ENCODE measurements around the gene SPEF2.
"Not testable (repeated sequence)": the region's sequence is repeated elsewhere in the genome, so short reads cannot be mapped to it uniquely, and the experiment has no call there.

SPEF2 gene

DNA sequence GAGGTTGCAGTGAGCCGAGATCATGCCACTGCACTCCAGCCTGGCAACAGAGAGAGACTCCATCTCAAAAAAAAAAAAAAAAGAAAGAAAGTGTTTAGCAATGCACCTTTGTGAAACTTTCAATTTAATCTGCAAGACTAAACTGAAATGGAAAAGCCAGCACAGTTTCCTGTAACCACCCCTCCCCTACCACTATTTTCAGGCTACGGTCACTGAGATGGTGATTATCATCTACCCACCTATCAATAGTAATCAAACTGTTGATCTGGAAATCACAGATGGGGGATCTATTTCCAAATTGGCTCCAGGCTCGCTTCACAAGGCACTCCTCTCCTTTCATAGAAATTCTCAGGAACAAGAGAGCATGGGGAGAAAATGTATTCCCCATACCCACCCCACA is 208.4 kb downstream of the SPEF2 start:
- DNase-seq: no peak

DNA sequence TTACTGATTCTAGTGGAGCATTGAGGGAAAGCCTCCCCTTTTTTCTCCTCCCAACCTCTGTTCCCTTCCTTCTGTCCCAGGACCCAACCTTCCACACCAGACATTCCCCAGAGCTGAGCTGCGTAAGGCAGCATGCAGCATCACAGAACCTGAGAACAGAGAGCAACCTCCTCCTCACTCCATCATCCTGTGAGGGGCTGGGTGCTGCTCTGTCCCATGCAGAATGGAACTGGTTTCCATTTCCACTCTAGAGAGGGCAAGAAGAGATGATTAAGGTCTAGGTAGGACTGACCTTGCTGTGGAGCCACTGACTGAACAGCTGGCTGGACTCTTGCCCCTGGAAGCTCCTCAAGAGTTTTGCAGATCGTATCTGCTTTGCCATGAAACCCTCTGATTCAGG is 208.9 kb downstream of the SPEF2 start:
- DNase-seq: no peak

DNA sequence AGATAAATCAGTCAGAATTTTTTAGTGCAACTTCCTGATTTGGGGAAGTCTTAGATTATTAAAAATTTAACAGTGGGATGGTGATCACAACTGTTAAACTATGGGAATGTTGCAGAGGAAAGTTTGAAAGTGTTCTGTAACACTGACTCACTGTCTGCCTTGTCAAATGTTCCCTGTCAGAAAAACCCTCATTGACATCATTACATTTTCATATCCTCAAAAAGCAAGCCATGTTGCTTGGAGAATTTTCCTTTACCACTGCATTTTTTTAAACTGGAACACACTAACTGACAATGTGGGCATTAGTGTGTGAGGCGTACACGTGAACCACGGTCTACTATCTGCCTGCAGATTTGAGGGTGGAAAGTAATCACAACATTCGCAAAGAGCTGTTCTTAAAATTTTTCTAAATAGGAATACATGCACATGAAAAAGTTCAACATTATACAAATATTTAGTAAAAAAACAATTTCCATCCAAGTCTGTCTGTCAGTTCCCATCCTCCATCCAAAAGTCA is 210.5 kb downstream of the SPEF2 start:
- DNase-seq: no peak

DNA sequence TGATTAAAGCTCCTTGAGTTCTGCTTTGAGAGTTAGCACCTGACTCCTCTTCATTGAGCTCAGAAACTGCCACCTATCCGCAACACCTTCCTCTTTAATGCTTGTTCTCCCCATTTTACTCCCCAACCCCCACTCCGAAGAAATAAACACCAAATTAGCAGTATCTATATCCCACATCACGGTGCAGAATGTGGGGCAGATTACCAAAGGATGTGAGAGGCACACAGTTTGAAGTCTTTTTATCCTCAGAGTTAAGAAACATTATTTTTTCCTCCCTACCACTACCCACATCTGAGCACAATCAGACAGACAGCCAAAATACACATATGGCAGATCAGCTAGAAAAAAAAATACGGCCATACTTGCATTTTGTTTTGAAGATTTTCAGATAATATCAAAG is 212.9 kb downstream of the SPEF2 start:
- DNase-seq: no peak

DNA sequence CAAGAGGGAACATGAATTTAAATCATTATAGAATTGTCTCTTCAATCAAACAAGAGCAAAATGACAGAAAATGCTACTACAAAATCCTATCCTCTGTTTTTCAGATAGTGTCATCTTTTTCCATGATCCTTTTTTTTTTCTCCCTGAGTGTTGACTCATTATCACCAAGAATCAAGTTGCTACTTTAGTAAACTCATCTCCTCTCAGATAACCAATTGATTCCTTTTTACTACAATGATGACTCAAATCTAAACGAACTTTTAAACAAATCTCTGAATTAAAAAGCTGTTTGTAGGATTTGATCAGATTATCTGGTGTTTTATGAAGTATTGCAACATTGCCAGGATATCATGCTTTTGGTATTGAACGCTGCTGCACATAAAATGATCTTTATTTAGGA is 215.1 kb downstream of the SPEF2 start:
- DNase-seq: no peak

DNA sequence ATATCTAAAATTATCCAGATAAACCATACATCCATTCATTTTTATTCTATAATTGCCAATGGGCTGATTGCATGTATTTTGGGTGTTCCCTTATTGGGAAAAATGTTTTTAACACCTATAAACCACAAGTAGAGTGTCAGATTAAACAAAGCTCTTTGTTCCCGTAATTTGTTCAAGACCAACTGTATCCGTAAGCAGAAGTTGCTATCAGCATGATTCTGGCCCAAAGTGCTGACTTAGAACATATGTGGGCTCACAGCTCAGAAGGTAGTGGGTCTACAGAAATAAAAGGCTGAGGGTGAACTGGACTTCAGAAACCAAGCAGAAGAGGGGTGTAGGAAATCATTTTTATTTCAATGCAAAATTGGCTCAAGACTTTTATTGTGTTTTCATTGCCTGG is 215.6 kb downstream of the SPEF2 start:
- DNase-seq: no peak

DNA sequence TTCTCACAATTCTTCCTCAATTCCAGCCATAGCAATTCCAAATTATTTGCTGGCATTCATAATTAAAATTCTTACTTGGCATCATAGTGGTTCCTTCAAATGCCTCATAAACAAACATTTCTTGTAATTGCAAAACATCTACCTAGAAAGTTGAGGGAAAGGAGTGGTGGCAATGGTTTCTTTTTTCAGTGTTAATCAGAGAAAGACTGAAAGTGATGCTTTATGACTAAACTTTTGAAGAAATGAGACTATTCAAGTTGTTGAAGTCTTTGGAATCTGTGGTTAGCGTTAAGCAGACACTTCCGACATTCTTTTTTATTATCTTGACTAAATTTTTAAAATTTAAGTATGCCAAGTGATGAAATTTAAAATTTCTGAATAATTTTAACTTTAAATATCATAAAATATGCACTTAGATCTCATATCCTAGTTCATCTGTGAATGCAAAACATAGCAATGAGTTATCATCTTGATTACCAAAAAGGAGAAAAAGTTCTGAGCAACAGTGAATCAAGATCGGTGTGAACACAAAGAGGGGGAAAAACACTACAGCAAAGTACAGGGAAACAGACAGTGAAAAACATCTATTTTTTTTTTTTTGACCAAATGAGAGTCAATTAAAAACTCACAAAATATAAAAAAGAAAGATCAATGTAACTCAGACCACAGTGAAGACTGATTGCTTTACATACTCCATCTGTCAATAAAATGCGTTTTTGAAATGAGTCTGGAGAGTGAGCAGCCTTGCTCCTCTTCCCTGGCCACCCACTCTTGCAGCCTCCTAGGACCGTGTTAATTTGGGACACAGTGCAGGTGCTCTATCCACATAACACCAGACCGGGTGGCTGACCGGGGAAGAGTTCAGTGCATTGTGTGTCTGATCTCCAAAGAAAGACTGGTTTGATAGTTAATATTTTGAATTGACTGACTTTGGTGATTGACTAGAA is 218.4 kb downstream of the SPEF2 start:
- DNase-seq: no peak

DNA sequence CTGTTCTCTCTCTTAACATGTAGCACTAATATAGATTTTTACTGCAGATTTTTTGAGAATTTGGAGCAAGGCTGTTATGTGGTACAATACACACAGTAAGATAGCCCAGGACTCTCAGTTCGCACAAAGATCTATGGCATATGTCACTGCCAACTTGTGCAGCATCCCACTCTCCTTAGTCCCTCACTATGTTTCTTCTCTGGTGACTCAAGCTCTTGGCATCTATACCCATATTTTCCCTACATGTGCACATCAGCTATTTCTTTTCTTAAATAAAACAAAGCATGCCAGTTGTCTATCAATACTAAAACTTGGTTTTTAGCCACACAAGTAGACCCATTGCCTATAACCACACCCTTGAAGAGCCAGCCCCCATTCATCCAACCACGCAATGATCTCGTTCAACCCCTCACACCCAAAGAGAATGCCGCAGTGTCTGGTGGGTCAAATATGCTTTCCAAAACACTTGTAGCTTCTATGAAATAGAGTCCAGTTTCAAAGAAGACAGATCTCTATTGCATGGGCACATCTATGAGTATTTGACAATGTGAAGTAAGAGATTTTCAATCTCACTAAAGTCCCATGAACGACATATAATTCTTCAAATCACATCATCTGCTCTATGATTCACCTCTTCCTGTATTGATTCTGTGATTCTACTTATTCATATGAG is 220.8 kb downstream of the SPEF2 start:
- DNase-seq: no peak

DNA sequence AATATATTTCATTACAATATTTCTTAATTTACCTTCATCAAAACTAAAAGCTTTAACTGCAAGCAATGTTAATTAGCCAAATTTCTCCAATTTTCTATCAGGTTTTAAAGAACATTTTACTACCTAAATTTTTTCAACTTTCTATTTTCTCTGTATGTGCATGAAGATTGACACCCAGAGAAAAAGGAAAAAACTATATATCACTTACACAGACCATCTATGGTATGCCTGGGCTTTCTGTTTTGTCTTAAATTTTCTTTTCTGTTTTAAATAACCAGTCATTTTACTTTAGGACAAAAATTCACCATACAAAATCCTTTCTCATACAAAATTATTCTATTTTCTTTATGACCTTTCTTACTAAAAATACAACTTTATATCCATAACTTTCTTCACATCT is 225.2 kb downstream of the SPEF2 start:
- DNase-seq: no peak

DNA sequence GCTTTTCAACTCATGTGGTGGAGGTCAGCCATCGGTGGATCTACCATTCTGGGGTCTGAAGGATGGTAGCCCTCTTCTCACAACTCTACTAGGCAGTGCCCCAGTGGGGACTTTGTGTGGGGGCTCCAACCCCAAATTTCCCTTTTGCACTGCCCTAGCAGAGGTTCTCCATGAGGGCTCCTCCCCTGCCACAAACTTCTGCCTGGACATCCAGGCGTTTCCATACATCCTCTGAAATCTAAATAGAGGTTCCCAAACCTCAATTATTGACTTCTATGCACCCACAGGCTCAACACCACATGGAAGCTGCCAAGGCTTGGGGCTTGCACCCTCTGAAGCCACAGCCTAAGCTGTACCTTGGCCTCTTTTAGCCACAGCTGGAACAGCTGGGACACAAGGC is 227.8 kb downstream of the SPEF2 start:
- not testable (repeated sequence) for DNase-seq

DNA sequence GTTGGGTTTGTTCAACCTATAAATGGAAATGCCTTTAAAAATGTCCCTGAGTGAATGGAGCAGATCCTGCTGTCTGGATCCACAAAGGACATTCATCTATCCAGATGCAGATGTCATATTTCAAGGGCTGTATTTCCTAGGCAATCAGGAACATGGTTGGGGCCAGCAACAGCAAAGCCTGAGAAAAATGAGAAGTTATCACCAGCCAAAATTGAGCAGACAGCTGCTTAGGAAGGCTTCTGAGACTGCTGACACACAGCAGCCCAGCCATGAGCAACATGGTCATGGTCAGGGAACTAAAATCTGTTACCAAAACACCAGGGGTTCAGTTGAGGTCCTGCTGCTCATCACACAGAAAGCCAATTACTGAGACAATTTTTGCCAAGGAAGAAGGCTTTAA is 229.8 kb downstream of the SPEF2 start:
- no peak for DNase-seq

DNA sequence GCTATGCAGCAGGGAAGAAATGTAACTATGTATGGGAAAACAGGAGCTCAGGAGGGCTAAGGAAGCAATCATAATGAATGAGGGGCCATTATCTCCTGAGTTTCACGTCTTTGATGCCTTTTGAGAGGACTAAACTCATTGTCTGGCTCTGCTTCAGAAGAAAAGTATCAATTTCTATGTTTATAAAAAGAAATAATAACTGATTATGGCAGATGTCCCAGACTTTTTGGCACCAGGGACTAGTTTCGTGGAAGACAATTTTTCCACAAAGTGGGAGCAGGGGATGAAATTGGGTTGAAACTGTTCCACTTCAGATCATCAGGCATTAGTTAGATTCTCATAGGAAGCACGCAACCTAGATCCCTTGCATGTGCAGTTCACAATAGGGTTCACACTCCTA is 230.3 kb downstream of the SPEF2 start:
- no peak for DNase-seq

DNA sequence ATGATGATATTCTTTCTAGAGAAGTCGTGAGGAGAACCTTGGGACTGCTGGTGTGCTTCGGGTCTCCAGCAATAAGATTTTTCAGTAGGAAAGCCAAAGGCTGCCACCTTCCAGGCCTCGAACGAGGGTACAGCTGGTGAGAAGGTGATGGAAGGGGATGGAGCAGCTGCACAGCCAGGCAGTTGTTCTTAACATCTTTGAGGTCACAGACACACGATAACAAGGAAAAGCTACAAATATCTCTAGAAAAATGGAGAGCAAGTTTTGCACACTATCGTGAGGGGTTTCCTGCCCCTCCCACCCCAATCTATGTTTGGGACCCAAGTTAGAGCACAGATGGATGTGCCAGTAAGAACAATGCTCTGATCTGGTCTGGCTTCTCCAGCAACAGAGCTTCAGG is 232.2 kb downstream of the SPEF2 start:
- no peak for DNase-seq

DNA sequence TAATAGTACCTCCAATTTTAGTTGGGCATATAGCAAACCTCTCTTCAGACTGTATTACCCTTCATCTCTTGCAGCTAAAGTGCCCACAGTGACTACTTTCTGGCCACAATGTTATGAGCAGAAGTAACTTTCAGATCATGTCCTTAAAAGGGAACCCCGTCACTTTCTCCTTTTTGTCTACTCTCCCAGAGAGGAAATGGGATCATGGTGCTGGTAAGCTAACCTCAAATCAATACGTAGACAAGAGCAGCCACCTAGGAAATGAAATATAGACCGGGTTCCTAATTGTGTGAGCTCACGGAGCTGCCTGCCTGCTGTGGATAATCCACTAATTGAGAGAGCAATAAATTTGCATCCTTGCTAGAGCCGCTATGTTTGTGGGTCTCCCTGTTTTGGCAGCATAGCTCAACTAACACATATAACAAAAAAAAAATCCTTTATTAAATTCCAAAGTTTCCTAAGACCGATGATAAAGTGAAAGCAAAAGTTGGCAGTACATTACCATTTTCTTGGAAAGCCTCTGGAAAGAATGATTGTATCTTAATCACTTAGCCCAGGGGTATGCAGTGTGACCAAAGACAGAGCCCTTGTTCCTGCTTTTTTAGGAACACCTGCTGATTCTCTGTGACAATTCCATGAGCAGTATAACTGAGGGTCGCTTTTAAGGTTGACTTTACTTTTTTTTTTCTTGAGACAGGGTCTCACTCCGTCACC is 233.5 kb downstream of the SPEF2 start:
- no peak for DNase-seq

DNA sequence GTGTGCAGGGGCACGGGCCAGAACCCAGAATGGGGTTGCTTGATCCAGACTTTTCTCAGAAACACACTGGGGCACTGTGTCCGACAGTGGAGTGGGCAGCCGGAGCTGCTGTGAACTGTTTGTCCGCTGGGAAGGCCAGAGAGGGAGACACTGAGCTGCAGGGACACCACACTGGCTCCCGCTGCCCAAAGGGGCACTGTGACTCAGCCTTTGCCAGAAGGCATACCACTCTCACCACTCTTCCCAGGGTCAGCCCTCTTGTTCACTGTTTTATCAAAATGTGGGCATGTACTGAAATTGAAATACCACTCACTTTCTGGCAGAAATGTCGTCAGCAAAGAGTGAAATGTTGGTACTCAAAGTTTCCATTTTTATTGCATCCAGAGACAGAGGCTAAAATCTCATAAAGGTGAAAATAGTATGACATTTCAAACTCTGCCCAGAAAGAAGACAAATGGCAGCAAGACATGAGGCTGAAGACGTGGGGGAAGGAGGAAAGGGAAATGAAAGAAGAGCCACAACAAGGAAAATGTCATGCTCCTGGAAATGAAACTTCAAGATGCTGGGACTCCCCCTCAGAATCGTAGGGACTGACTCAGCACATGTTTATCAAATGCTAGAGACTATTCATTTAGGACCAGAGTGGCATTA is 234.5 kb downstream of the SPEF2 start:
- no peak for DNase-seq

DNA sequence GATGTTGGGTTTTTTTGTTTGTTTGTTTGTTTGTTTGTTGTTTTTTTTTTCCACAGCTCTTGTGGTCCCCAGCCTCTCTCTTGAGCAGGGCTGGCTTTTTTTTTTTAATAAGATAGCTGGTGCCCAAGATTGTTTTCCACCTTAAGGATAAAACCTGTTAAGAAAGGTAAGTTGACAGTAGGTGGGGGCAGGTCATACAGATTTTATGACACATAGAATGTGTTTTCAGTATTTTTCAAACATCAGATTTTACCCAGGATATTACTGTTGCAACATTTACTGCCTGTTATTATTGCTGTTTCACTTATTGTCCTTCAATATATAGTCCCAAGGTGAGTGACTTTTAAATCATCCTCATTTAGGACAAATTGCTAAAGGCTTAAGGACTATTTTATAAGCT is 235.1 kb downstream of the SPEF2 start:
- DNase-seq: no peak

DNA sequence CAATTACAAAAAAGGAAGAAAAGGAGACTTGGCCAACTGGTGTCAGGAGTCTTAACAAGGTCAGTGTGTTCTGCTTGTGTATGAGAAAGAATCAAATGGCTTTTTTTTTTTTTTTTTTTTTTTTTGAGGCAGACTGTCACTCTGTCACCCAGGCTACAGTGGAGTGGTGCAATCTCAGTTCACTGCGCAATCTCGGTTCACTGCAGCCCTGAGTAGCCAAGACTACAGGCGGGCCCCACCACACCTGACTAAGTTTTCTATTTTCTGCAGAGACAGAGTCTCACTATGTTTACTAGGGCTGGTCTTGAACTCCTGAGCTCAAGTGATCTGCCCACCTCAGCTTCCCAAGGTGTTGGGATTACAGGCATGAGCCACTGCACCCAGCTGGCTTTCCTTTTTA is 236.0 kb downstream of the SPEF2 start:
- peak; percentile 67 for DNase-seq

DNA sequence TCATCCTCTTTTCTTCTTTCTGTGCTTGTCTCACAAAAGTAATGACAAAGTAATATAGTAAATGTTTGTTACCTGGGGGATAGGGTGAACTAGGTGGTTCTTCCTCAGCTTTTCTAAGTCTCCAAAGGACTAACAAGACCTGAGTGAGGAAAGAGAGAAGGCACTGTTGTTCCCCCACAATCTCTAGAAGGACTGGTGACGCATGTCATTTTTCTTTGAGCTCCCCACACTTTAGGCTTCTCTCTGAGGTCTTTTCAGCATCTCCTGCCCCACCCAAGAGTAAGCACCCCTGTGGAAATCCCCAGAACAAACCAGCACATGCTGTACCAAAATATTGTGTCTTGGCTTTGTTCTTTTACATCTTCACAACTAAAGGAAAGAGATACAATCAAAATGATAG is 236.6 kb downstream of the SPEF2 start:
- peak; percentile 61 for DNase-seq

DNA sequence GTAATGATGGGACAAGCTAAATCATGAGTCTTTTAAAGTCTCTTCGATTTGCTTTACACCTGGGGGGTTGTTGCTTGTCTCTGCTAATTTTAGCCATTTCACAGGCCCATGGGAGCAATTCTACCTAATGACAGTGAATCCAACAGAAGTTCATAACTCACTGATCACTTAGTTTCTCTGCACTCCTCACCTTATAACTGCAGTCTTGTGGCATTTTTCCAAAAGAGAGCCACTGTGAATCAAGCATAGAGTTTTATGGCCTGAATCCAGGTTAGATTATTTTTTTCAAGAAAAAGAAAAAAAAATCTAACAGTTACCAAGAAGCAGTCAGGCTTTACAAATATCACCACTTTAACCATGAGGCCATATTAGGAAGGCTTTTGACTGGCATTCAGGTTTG is 237.5 kb downstream of the SPEF2 start:
- DNase-seq: no peak

DNA sequence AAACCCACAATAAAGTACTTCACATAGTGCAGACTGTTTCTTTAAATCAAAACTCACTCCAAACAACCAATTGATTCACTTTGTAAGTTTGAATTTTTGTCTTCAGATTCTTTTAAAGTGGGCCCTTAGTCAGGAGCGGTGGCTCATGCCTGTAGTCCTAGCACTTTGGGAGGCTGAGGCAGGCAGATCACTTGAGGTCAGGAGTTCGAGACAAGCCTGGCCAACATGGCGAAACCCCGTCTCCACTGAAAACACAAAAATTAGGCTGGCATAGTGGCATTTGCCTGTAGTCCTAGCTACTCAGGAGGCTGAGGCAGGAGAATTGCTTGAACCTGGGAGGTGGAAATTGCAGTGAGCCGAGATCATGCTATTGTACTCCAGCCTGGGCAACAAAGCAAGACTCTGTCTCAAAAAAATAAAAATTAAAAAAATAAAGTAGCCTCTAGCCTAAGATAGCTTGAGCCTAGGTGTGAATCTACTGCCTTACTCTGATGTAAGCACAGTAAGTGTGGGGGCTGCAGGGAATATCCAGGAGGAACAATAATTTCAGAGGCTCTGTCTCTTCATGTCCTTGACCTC is 238.6 kb downstream of the SPEF2 start:
- not testable (repeated sequence) for DNase-seq

DNA sequence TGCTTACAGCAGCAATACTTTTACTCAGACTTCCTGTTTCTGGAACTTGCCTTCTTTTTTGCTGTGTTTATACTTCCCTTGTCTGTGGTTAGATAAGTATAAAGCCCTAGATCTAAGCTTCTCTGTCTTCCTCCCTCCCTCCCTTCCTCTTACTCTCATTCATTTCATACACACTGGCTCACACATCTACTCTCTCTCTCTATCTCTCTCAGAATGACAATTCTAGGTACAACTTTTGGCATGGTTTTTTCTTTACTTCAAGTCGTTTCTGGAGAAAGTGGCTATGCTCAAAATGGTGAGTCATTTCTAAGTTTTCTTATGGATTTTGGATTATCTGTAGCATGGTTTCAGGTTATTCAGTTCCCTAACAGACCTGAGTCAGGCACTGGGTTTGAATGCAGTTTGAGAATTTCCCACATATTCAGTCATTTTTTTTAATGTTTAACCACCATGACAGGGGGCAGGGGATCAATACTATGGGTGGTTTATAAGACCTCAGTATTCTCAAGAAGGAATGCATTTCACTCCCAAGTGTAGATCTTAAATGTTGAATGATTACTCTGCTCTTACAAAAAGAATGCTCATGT is 239.2 kb downstream of the SPEF2 start, which contains the start of gene IL7R:
Gene IL7R, plus strand, starts transcription at position 127 of the 587 bp plus-strand sequence. Its CDS starts 87 bp downstream, at position 214.
- DNase-seq: no peak

DNA sequence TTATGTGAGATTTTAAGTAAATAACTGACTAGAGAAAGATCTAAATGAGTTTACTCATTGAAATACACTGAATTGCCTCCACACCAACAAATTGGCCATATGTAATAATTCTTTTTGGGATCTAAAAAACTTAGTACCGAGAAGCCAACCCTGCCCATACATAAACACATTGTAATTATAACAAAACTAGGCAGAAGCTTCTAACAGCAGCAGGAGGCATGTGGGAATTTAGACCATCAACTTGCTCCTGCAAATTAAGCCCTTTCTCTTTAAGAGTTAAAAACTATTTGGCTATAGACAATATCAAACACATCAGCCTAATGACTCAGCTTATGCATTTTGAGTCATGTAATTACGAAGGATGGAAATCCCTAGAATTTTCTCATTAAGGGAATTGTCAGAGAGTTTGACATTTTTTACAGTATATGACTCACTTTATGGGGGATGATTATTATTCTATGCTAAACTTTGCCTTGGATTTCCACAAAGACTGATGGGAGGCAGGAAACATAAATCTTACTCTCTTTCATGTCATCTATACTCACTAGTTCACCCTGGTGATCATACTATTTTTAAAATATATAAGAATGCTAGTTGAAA is 240.0 kb downstream of the SPEF2 start:
- DNase-seq: no peak
